GM21447 (cell line): ENCODE results near the gene RPP25L.

Experiments used
- ATAC-seq: cut with Tn5 transposase; IDR thresholded peaks from one replicate; pipeline ENCODE4 v1.9.1; 2021; ENCODE audit not compliant: unreplicated experiment

Gene RPP25L

GRCh38 chr9:34571481-34571810 is 40.5 kb downstream of the RPP25L start:
- no peak for ATAC-seq

GRCh38 chr9:34570809-34571480 is 41.0 kb downstream of the RPP25L start:
- ATAC-seq, result no peak

GRCh38 chr9:34570376-34570775 is 41.5 kb downstream of the RPP25L start:
- ATAC-seq, result no peak

- ATAC-seq, result no peak
Measured at GRCh38 chr9:34568774-34569173, 43.1 kb downstream of the RPP25L start.

GRCh38 chr9:34568133-34568532 is 43.8 kb downstream of the RPP25L start:
- ATAC-seq, result no peak

GRCh38 chr9:34566972-34567371 is 44.9 kb downstream of the RPP25L start:
- no peak for ATAC-seq

GRCh38 chr9:34566322-34566721 is 45.6 kb downstream of the RPP25L start:
- ATAC-seq, result no peak

GRCh38 chr9:34565856-34566255 is 46.0 kb downstream of the RPP25L start:
- no peak for ATAC-seq

GRCh38 chr9:34564617-34565016 is 47.3 kb downstream of the RPP25L start:
- ATAC-seq, result no peak

- no peak for ATAC-seq
Measured at GRCh38 chr9:34563262-34563661, 48.6 kb downstream of the RPP25L start.

- no peak for ATAC-seq
Measured at GRCh38 chr9:34562135-34562745, 49.7 kb downstream of the RPP25L start.

GRCh38 chr9:34560599-34561214 is 51.2 kb downstream of the RPP25L start:
- ATAC-seq, result no peak
